HFF-Myc (cell line): ENCODE data around the gene DEPDC5.
"Not testable (repeated sequence)": the region's sequence is repeated elsewhere in the genome, so short reads cannot be mapped to it uniquely, and the experiment has no call there.

Experiments
- DNase-seq: peaks from one replicate; pipeline ENCODE4 v3.0.0-alpha.2; 2011; ENCODE audit warnings: low read depth; ENCODE audit errors: extremely low read depth
- H3K4me3 ChIP-seq: replicated peaks from 2 replicates; pipeline ENCODE4 v1.5.1; 2011; ENCODE audit warnings: low read depth, mild to moderate bottlenecking, control low read depth, low read length
- CTCF ChIP-seq: IDR thresholded peaks from 2 replicates; pipeline ENCODE4 v1.5.1; 2012; ENCODE audit warnings: mild to moderate bottlenecking, low read depth, low read length, control low read depth; ENCODE audit errors: missing control alignments

DEPDC5 gene

GRCh38 chr22:31800065-31800464 is 46.2 kb downstream of the DEPDC5 start:
- peak; percentile 2 for DNase-seq
- H3K4me3 ChIP-seq: no peak overlapping the region
- no peak for TF ChIP-seq CTCF

GRCh38 chr22:31800861-31801260 is 47.0 kb downstream of the DEPDC5 start:
- H3K4me3 ChIP-seq, DNase-seq: not testable (repeated sequence)

GRCh38 chr22:31802575-31802974 is 48.8 kb downstream of the DEPDC5 start:
- no peak for DNase-seq
- no peak for TF ChIP-seq CTCF
- H3K4me3 ChIP-seq: no peak overlapping the region

GRCh38 chr22:31806751-31807150 is 52.9 kb downstream of the DEPDC5 start:
- no peak for DNase-seq
- no peak for TF ChIP-seq CTCF
- H3K4me3 ChIP-seq: no peak overlapping the region

GRCh38 chr22:31812977-31813605 is 59.3 kb downstream of the DEPDC5 start:
- DNase-seq: no peak
- no peak for TF ChIP-seq CTCF
- H3K4me3 ChIP-seq: no peak overlapping the region

- DNase-seq, H3K4me3 ChIP-seq: not testable (repeated sequence)
Observed at GRCh38 chr22:31813898-31814297, 60.1 kb downstream of the DEPDC5 start.

GRCh38 chr22:31814942-31815341 is 61.1 kb downstream of the DEPDC5 start:
- DNase-seq: no peak
- no peak for TF ChIP-seq CTCF
- H3K4me3 ChIP-seq: no peak overlapping the region

- not testable (repeated sequence) for H3K4me3 ChIP-seq, DNase-seq
Observed at GRCh38 chr22:31815383-31815814, 61.6 kb downstream of the DEPDC5 start.
